Transverse colon (tissue), 3 donors: ENCODE measurements around the gene OLFML2A.

Experiments
- POLR2A ChIP-seq: fragments of 450-650 bp; IDR thresholded peaks from one replicate; pipeline ENCODE4 v1.6.1; 2016; ENCODE audit warnings: antibody characterized with exemption, mild to moderate bottlenecking, moderate library complexity
- TF ChIP-seq, protein P1 (sequence below), 5 experiments: fragments of 200-600 bp in 3 of 5; fragments of 450-650 bp in 2 of 5; sonication (generic) in 3 of 5; IDR thresholded peaks; 1 replicate in 2 of 5; 2 replicates in 3 of 5; pipeline ENCODE4 v1.5.1; 2016 to 2017; ENCODE audit warnings: antibody characterized with exemption in 5 of 5, inconsistent platforms in 3 of 5, mild to moderate bottlenecking in 2 of 5, moderate library complexity in 1 of 5

DNA sequence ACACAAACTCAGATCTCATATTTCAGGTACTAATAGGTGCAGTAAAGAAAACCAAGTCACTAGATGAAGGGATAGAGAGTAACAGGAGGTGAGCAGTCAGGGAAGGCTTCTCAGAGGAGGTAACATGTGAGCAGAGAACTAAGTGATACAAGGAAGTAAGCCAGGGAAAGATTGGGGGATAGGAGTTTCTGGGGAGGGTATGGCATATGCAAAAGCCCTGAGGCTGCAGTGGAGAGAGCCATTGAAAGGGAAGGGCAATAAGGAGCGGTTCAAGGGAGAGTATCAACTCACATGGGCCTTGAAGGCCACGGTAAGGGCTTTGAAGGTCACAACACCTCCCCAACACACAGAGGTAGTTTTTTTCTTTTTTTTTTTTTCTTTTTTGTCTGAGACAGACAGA lies 6.9 kb downstream of the OLFML2A start:
- TF ChIP-seq, protein P1, sequence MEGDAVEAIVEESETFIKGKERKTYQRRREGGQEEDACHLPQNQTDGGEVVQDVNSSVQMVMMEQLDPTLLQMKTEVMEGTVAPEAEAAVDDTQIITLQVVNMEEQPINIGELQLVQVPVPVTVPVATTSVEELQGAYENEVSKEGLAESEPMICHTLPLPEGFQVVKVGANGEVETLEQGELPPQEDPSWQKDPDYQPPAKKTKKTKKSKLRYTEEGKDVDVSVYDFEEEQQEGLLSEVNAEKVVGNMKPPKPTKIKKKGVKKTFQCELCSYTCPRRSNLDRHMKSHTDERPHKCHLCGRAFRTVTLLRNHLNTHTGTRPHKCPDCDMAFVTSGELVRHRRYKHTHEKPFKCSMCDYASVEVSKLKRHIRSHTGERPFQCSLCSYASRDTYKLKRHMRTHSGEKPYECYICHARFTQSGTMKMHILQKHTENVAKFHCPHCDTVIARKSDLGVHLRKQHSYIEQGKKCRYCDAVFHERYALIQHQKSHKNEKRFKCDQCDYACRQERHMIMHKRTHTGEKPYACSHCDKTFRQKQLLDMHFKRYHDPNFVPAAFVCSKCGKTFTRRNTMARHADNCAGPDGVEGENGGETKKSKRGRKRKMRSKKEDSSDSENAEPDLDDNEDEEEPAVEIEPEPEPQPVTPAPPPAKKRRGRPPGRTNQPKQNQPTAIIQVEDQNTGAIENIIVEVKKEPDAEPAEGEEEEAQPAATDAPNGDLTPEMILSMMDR (IDR thresholded peaks at IDR 0.05), result no peak
- TF ChIP-seq POLR2A, result no peak
